ENCODE data around the gene TEAD4.

The TEAD4 gene

DNA sequence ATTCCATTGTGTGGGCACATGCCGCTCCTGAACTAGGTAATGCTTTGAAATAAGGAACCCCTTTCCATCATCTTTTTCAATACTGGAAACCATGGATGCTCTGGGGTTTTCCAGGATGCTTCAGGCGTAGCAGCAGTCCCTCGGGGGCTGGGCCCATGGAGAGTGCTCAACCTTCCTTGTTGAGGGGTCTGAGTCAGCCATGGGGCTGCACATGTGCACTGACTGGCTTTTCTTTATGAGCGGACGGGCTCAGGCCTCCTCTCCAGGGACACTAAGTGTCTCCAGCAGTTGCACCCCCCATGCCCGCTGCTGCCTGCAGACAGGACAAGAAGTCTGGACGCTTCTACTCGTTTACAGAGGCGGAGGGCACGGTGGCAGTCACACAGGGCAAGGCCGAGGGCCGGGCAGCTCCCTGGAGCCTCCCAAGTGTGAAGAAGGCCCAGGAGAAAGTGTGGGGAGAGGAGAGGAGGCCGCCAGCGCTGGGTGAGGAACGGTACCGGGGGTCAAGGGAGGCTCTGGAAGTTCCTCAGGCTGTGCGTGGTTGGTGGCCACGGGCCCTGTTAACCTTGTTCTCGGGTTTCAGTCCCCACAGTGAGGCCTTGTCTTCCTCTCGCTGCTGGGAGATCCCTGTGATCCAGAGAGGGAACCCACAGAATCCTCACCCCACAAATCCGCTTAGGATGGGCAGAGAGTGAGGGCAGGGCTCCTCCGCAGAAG lies 51.2 kb downstream of the TEAD4 start:
- H3K4me1 ChIP-seq (ENCODE audit: control insufficient read depth in 1 of 2, insufficient read depth in 2 of 2, low read length in 2 of 2) = no peaks in the 10 kb centered on the region

DNA sequence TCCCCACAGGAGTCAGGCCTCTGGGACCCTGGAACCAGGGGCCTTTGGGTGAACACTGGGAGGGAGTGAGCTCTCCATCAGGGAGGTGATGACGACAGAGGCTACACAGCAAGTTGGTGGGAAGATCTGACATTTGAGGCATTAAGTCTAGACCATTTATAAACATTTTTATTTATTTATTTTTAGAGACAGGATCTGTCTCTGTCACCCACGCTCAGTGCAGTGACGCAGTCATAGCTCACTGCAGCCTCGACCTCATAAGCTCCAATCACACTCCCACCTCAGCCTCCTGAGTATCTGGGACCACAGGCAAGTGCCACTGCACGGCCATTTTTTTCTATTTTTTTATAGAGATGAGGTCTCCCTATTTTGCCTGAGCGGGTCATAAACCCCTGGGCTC lies 53.6 kb downstream of the TEAD4 start:
- H3K27ac ChIP-seq (ENCODE audit: low read depth, low read length) = no peak overlapping the region
- H3K4me3 ChIP-seq (ENCODE audit: low read depth in 1 of 2, low read length in 2 of 2) = no peak overlapping the region
- no peaks in the 10 kb centered on the region for H3K27me3 ChIP-seq (ENCODE audit: control insufficient read depth in 1 of 2, insufficient read depth in 2 of 2, low read length in 2 of 2)
- no peaks in the 10 kb centered on the region for H3K36me3 ChIP-seq (ENCODE audit: control insufficient read depth in 1 of 2, insufficient read depth in 2 of 2, low read length in 2 of 2)
- no peak overlapping the region for H3K9ac ChIP-seq (ENCODE audit: low read depth in 1 of 2, low read length in 2 of 2)
- H3K4me1 ChIP-seq (ENCODE audit: control insufficient read depth in 1 of 2, insufficient read depth in 2 of 2, low read length in 2 of 2) = no peaks in the 10 kb centered on the region
- no peaks in the 10 kb centered on the region for H3K9me3 ChIP-seq (ENCODE audit: control insufficient read depth in 1 of 2, low read length in 2 of 2)

More for the DNA sequence above, 51.2 kb downstream of the TEAD4 start:
- Histone ChIP-seq H3K27ac (ENCODE audit: low read depth, low read length) (no peak overlapping the region), H3K36me3 (ENCODE audit: control insufficient read depth in 1 of 2, insufficient read depth in 2 of 2, low read length in 2 of 2) (no peaks in the 10 kb centered on the region), H3K4me3 (ENCODE audit: low read depth in 1 of 2, low read length in 2 of 2) (no peak overlapping the region), H3K9ac (ENCODE audit: low read depth in 1 of 2, low read length in 2 of 2) (no peak overlapping the region), H3K27me3 (ENCODE audit: control insufficient read depth in 1 of 2, insufficient read depth in 2 of 2, low read length in 2 of 2) (no peaks in the 10 kb centered on the region), H3K9me3 (ENCODE audit: control insufficient read depth in 1 of 2, low read length in 2 of 2) (no peaks in the 10 kb centered on the region)

DNA sequence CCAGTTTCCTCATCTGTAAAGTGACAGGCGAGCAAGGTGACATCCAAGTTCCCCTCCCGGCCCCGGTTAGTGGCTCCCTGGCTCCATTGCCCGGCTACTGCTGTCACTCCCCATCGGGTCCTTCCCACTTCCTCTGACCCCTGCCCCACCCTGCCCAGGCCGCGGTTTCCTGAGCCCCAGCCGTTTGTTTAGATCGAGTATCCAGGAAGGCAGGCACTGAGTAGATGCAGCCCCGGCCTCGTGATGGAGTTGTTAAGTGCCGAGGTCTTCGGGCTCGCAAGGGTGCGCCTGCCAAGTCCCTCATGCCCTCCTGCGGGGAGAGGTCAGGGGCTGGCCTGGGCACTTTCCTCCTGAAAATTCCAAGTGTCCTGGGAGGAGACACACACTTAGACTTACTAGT lies 55.4 kb downstream of the TEAD4 start:
- Histone ChIP-seq H3K9ac (ENCODE audit: low read depth in 1 of 2, low read length in 2 of 2) (no peak overlapping the region), H3K27me3 (ENCODE audit: control insufficient read depth in 1 of 2, insufficient read depth in 2 of 2, low read length in 2 of 2) (no peaks in the 10 kb centered on the region), H3K4me1 (ENCODE audit: control insufficient read depth in 1 of 2, insufficient read depth in 2 of 2, low read length in 2 of 2) (no peaks in the 10 kb centered on the region), H3K36me3 (ENCODE audit: control insufficient read depth in 1 of 2, insufficient read depth in 2 of 2, low read length in 2 of 2) (no peaks in the 10 kb centered on the region), H3K27ac (ENCODE audit: low read depth, low read length) (no peak overlapping the region), H3K4me3 (ENCODE audit: low read depth in 1 of 2, low read length in 2 of 2) (no peak overlapping the region), H3K9me3 (ENCODE audit: control insufficient read depth in 1 of 2, low read length in 2 of 2) (no peaks in the 10 kb centered on the region)

DNA sequence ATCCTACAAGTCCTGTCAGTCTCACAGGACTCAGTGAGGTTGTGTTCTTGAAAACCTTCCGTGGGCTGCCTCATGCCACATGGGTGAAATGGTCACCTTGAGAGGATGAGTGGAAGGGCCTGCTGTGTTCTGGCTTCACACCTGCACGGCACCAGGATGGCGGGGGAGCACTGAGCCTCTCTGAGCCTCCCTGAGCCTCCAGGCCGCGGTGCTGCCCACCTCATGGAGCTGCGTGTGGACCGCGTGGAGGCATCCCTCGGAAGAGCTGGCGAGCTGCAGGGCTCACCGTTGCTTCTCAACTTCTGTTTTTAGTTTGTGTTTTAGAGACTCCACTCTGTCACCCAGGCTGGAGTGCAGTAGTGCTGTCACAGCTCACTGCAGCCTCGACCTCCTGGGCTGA lies 56.2 kb downstream of the TEAD4 start:
- H3K36me3 ChIP-seq (ENCODE audit: control insufficient read depth in 1 of 2, insufficient read depth in 2 of 2, low read length in 2 of 2) = no peaks in the 10 kb centered on the region
- no peaks in the 10 kb centered on the region for H3K27me3 ChIP-seq (ENCODE audit: control insufficient read depth in 1 of 2, insufficient read depth in 2 of 2, low read length in 2 of 2)
- H3K4me1 ChIP-seq (ENCODE audit: control insufficient read depth in 1 of 2, insufficient read depth in 2 of 2, low read length in 2 of 2) = no peaks in the 10 kb centered on the region
- H3K27ac ChIP-seq (ENCODE audit: low read depth, low read length) = no peak overlapping the region
- H3K9ac ChIP-seq (ENCODE audit: low read depth in 1 of 2, low read length in 2 of 2) = no peak overlapping the region
- H3K9me3 ChIP-seq (ENCODE audit: control insufficient read depth in 1 of 2, low read length in 2 of 2) = no peaks in the 10 kb centered on the region
- H3K4me3 ChIP-seq (ENCODE audit: low read depth in 1 of 2, low read length in 2 of 2) = no peak overlapping the region

DNA sequence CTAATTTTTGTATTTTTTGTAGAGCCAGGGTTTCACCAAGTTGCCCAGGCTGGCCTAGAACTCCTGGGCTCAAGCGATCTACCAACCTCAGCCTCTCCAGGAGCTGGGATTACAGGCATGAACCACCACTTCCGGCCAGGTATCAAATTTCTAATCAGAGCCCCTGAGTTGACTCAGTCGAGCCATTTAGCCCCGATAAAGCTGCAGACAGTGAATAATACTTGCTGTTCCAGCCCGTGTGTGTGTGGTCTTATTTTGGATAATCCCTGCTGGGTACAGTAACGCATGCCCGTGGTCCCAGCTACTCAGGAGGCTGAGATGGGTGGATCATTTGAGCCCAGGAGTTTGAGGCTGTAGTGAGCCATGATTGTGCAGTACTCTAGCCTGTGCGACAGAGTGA lies 57.0 kb downstream of the TEAD4 start:
- Histone ChIP-seq H3K9ac (ENCODE audit: low read depth in 1 of 2, low read length in 2 of 2) (no peak overlapping the region), H3K4me3 (ENCODE audit: low read depth in 1 of 2, low read length in 2 of 2) (no peak overlapping the region), H3K27me3 (ENCODE audit: control insufficient read depth in 1 of 2, insufficient read depth in 2 of 2, low read length in 2 of 2) (no peaks in the 10 kb centered on the region), H3K9me3 (ENCODE audit: control insufficient read depth in 1 of 2, low read length in 2 of 2) (no peaks in the 10 kb centered on the region), H3K27ac (ENCODE audit: low read depth, low read length) (no peak overlapping the region), H3K4me1 (ENCODE audit: control insufficient read depth in 1 of 2, insufficient read depth in 2 of 2, low read length in 2 of 2) (no peaks in the 10 kb centered on the region), H3K36me3 (ENCODE audit: control insufficient read depth in 1 of 2, insufficient read depth in 2 of 2, low read length in 2 of 2) (no peaks in the 10 kb centered on the region)

DNA sequence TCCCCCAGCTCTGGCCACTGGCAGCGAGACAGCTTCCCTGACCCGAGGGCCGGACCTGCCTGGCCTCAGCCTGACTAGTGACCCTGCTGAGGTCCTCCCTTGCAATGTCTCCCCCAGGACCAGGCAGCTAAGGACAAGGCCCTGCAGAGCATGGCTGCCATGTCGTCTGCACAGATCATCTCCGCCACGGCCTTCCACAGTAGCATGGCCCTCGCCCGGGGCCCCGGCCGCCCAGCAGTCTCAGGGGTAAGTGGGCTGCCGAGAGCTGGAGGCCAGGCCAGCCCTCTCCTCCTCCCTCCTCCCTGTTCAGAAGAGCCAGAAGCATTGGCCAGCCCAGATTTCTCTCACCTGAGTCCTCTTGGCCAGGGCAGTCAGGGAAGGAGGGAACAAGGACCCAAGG lies 58.1 kb downstream of the TEAD4 start:
- no peak overlapping the region for H3K4me3 ChIP-seq (ENCODE audit: low read depth in 1 of 2, low read length in 2 of 2)
- no peaks in the 10 kb centered on the region for H3K9me3 ChIP-seq (ENCODE audit: control insufficient read depth in 1 of 2, low read length in 2 of 2)
- H3K27me3 ChIP-seq (ENCODE audit: control insufficient read depth in 1 of 2, insufficient read depth in 2 of 2, low read length in 2 of 2) = no peaks in the 10 kb centered on the region
- H3K27ac ChIP-seq (ENCODE audit: low read depth, low read length) = no peak overlapping the region
- no peak overlapping the region for H3K9ac ChIP-seq (ENCODE audit: low read depth in 1 of 2, low read length in 2 of 2)
- H3K4me1 ChIP-seq (ENCODE audit: control insufficient read depth in 1 of 2, insufficient read depth in 2 of 2, low read length in 2 of 2) = peaks cover 0 to 4% of the 10 kb centered on the region in 2 donors
- no peaks in the 10 kb centered on the region for H3K36me3 ChIP-seq (ENCODE audit: control insufficient read depth in 1 of 2, insufficient read depth in 2 of 2, low read length in 2 of 2)

DNA sequence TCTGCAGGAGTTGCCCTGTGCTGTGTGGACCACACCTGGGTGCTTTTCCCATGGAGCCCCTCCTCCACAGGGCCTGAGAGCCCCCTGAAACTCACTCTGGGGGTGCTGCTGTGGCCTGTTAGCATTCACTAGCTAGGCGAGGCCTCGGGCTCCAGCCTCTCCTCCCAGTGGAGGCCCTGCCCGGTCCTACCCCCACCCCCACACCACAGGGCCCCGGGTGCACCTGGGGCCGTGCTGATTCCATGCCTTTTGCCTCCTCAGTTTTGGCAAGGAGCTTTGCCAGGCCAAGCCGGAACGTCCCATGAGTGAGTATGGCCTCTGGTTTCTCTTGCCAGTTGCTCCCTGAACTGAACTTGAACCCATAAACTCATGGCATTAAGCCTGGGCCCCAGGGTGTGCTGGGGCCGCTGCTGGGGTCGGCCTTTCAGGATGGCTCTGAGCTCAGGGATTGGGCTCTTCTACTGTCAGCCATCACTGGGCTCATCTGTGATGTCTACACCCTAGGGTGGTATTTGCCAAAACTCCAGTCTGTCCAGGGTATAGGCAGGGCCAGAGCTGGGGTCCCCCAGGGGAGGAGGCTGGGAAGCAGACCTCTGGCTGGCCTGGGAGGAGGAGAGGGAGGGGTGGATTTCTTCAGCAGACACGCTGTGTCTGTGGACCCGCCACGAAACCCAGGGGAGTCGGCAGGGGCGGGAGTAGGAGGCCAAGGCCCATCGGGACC lies 59.2 kb downstream of the TEAD4 start:
- peaks cover 0 to 7% of the 10 kb centered on the region in 2 donors for H3K4me1 ChIP-seq (ENCODE audit: control insufficient read depth in 1 of 2, insufficient read depth in 2 of 2, low read length in 2 of 2)
- H3K27me3 ChIP-seq (ENCODE audit: control insufficient read depth in 1 of 2, insufficient read depth in 2 of 2, low read length in 2 of 2) = no peaks in the 10 kb centered on the region
- H3K9me3 ChIP-seq (ENCODE audit: control insufficient read depth in 1 of 2, low read length in 2 of 2) = no peaks in the 10 kb centered on the region
- no peak overlapping the region for H3K4me3 ChIP-seq (ENCODE audit: low read depth in 1 of 2, low read length in 2 of 2)
- H3K36me3 ChIP-seq (ENCODE audit: control insufficient read depth in 1 of 2, insufficient read depth in 2 of 2, low read length in 2 of 2) = no peaks in the 10 kb centered on the region
- H3K27ac ChIP-seq (ENCODE audit: low read depth, low read length) = no peak overlapping the region
- H3K9ac ChIP-seq (ENCODE audit: low read depth in 1 of 2, low read length in 2 of 2) = no peak overlapping the region

DNA sequence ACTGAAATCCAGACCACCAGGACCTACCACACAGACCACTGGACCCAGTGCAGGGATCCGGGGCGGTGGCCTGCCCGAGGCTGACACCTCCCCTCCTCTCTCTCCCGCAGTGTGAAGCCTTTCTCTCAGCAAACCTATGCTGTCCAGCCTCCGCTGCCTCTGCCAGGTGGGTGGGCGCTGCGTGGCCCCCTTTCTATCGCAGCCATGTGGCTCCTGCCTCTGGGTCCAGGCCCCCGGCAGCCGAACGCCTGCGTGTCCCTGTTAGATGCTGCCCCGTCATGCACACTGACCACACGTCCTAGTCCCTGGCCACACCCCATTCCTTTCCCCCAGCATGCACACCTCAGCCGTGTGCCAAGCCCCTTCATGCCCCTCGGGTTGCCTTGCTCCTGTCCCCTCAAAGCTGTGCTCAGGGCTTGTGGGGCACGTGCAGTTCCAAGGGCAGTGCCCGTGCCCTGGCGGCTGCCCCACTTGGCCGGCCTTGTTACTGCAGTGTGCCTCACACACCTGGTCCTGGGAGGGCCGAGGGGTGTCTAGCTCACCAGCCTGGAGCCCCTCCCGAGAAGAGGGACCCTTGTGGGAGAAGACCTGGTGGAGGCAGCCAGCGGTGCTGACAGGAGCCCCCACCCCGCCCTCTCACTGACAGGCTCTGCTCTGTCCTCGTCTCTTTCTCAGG lies 59.9 kb downstream of the TEAD4 start:
- no peaks in the 10 kb centered on the region for H3K36me3 ChIP-seq (ENCODE audit: control insufficient read depth in 1 of 2, insufficient read depth in 2 of 2, low read length in 2 of 2)

DNA sequence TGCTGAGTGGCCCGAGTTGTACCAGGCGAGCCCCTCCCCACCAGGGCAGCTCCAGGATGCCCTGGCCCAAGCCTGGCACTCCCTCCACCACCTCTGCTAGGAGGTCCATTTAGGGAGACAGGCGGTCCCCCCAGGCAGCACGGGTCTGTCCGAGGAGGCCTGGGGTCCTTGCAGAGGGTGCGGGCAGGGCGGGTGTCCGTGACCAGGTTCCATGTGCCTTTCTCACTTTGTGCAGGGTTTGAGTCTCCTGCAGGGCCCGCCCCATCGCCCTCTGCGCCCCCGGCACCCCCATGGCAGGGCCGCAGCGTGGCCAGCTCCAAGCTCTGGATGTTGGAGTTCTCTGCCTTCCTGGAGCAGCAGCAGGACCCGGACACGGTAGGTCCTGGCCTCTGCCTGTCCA lies 61.2 kb downstream of the TEAD4 start:
- no peak overlapping the region for H3K4me3 ChIP-seq (ENCODE audit: low read depth in 1 of 2, low read length in 2 of 2)
- H3K27ac ChIP-seq (ENCODE audit: low read depth, low read length) = no peak overlapping the region
- no peak overlapping the region for H3K9ac ChIP-seq (ENCODE audit: low read depth in 1 of 2, low read length in 2 of 2)
- no peaks in the 10 kb centered on the region for H3K36me3 ChIP-seq (ENCODE audit: control insufficient read depth in 1 of 2, insufficient read depth in 2 of 2, low read length in 2 of 2)
- no peaks in the 10 kb centered on the region for H3K27me3 ChIP-seq (ENCODE audit: control insufficient read depth in 1 of 2, insufficient read depth in 2 of 2, low read length in 2 of 2)
- H3K4me1 ChIP-seq (ENCODE audit: control insufficient read depth in 1 of 2, insufficient read depth in 2 of 2, low read length in 2 of 2) = peaks cover 0 to 7% of the 10 kb centered on the region in 2 donors
- H3K9me3 ChIP-seq (ENCODE audit: control insufficient read depth in 1 of 2, low read length in 2 of 2) = no peaks in the 10 kb centered on the region

More for the DNA sequence above, 59.9 kb downstream of the TEAD4 start:
- H3K27me3 ChIP-seq (ENCODE audit: control insufficient read depth in 1 of 2, insufficient read depth in 2 of 2, low read length in 2 of 2) = no peaks in the 10 kb centered on the region
- H3K4me1 ChIP-seq (ENCODE audit: control insufficient read depth in 1 of 2, insufficient read depth in 2 of 2, low read length in 2 of 2) = peaks cover 0 to 7% of the 10 kb centered on the region in 2 donors
- H3K9me3 ChIP-seq (ENCODE audit: control insufficient read depth in 1 of 2, low read length in 2 of 2) = no peaks in the 10 kb centered on the region
- H3K4me3 ChIP-seq (ENCODE audit: low read depth in 1 of 2, low read length in 2 of 2) = no peak overlapping the region
- no peak overlapping the region for H3K9ac ChIP-seq (ENCODE audit: low read depth in 1 of 2, low read length in 2 of 2)
- no peak overlapping the region for H3K27ac ChIP-seq (ENCODE audit: low read depth, low read length)

DNA sequence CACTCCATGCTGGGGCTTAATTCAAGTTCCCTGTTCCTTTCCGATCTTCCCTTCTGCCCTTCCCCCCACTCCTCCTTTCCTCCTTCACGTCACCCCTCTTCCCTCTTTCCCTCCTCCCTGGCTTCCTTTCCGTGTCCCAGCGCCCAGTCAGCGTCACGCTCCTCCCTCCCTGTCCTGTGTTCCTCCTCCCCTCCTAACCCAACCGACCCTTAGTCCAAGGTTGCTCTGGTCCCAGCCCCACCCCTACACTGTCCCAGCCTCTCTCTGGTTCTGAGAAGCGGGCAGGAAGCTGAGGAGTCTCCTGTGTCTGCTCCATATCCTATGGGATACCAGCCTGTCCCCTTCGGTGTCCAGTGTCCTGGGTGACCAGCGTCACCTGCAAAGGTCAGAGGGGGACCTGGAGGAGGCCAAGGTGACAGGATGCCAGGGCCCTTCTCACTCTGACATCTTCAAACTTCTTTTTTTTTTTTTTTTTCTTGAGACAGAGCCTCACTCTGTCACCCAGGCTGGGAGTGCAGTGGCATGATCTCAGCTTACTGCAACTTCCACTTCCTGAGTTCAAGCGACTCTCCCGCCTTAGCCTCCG lies 61.7 kb downstream of the TEAD4 start:
- H3K36me3 ChIP-seq (ENCODE audit: control insufficient read depth in 1 of 2, insufficient read depth in 2 of 2, low read length in 2 of 2) = no peaks in the 10 kb centered on the region

More for the DNA sequence above, 61.7 kb downstream of the TEAD4 start:
- Histone ChIP-seq H3K4me3 (ENCODE audit: low read depth in 1 of 2, low read length in 2 of 2) (no peak overlapping the region), H3K4me1 (ENCODE audit: control insufficient read depth in 1 of 2, insufficient read depth in 2 of 2, low read length in 2 of 2) (peaks cover 0 to 7% of the 10 kb centered on the region in 2 donors), H3K9ac (ENCODE audit: low read depth in 1 of 2, low read length in 2 of 2) (no peak overlapping the region), H3K9me3 (ENCODE audit: control insufficient read depth in 1 of 2, low read length in 2 of 2) (no peaks in the 10 kb centered on the region), H3K27me3 (ENCODE audit: control insufficient read depth in 1 of 2, insufficient read depth in 2 of 2, low read length in 2 of 2) (no peaks in the 10 kb centered on the region), H3K27ac (ENCODE audit: low read depth, low read length) (no peak overlapping the region)
